HEK293 (cell line): ENCODE data around the gene STRA8.

ENCODE experiments used
- ZBTB20 ChIP-seq: fragments of 450-650 bp; formaldehyde crosslinking; IDR thresholded peaks from 2 replicates; pipeline ENCODE4 v1.5.1; 2016; ENCODE audit warnings: missing biosample characterization, missing genetic modification characterization
- ZNF214 ChIP-seq: fragments of 450-650 bp; formaldehyde crosslinking; IDR thresholded peaks from 2 replicates; pipeline ENCODE4 v1.5.1; 2017; ENCODE audit warnings: missing biosample characterization, mild to moderate bottlenecking, missing genetic modification characterization, borderline replicate concordance
- ZNF324 ChIP-seq: fragments of 450-650 bp; formaldehyde crosslinking; IDR thresholded peaks from 2 replicates; pipeline ENCODE4 v1.5.1; 2016; ENCODE audit warnings: missing biosample characterization, missing genetic modification characterization
- TF ChIP-seq, protein P1 (sequence below): fragments of 450-650 bp; formaldehyde crosslinking; IDR thresholded peaks from 2 replicates; pipeline ENCODE4 v1.5.1; 2016; ENCODE audit warnings: missing biosample characterization, missing genetic modification characterization

DNA sequence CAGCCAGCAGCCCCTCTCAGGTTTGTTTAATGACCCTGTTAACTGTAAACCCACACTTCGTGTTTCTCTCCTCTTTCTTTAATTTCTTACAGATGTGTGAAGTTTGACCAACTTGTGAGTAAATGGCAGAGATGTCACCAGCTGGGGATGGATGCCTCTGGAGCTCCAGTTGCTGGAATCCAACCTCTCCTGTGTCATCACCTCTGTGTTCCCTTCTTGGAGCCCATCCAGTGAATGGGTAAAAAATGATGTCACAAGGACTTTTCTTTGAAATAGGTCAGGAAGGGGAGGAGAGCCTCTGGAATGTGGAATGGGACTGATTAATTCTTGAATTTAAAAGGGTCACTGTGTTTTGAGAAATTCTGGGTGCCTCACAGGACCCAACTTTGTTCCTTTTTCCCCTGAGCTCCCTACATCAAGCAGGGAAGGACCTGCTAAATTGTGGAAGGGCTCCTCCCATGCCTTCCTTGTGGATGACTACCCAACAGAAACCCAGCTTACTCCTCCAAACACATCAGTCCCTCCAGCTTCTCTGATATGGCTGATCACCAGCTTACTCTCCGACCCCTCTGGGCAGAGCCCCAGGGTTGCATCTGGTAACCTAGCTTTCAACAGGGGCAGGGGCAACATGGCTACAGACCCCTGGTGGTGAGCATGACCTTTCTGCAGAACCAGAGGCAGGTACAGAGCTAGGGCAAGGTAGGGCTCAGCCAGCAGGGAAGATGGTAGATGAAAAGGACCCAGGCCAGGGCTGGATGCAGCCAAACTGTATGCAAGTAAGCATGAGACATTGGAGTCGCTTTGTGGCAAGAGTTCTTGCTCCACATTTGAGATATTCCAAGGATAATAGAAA is 67.5 kb downstream of the STRA8 start:
- TF ChIP-seq ZNF214 (tag by site-specific recombination) (no peak), ZNF324 (tag by site-specific recombination) (no peak), ZBTB20 (tag by site-specific recombination) (no peak)
- TF ChIP-seq, protein P1, sequence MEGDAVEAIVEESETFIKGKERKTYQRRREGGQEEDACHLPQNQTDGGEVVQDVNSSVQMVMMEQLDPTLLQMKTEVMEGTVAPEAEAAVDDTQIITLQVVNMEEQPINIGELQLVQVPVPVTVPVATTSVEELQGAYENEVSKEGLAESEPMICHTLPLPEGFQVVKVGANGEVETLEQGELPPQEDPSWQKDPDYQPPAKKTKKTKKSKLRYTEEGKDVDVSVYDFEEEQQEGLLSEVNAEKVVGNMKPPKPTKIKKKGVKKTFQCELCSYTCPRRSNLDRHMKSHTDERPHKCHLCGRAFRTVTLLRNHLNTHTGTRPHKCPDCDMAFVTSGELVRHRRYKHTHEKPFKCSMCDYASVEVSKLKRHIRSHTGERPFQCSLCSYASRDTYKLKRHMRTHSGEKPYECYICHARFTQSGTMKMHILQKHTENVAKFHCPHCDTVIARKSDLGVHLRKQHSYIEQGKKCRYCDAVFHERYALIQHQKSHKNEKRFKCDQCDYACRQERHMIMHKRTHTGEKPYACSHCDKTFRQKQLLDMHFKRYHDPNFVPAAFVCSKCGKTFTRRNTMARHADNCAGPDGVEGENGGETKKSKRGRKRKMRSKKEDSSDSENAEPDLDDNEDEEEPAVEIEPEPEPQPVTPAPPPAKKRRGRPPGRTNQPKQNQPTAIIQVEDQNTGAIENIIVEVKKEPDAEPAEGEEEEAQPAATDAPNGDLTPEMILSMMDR (tag by site-specific recombination) = no peak
